GM06990 (cell line): ENCODE measurements around the gene GSK3B.

Source experiments
- DNase-seq: peaks from one replicate; pipeline ENCODE4 v3.0.0-alpha.2; 2011; ENCODE audit not compliant: insufficient read length; ENCODE audit errors: extremely low read depth
- H3K27me3 ChIP-seq: replicated peaks from 2 replicates; pipeline ENCODE4 v1.6.0; 2011; ENCODE audit warnings: low read length; ENCODE audit not compliant: control insufficient read depth, insufficient read depth
- H3K36me3 ChIP-seq: 2 replicates; pipeline ENCODE4 v1.5.1; 2011; ENCODE audit warnings: low read length; ENCODE audit not compliant: control insufficient read depth, insufficient read depth
- H3K4me3 ChIP-seq: replicated peaks from 2 replicates; pipeline ENCODE4 v1.5.1; 2011; ENCODE audit warnings: low read depth, mild to moderate bottlenecking, control low read depth, low read length
- CTCF ChIP-seq: IDR thresholded peaks from 2 replicates; pipeline ENCODE4 v1.5.1; 2011; ENCODE audit warnings: low read length, control low read depth, mild to moderate bottlenecking, inconsistent platforms; ENCODE audit not compliant: insufficient read depth, poor library complexity, severe bottlenecking

GSK3B gene

DNA sequence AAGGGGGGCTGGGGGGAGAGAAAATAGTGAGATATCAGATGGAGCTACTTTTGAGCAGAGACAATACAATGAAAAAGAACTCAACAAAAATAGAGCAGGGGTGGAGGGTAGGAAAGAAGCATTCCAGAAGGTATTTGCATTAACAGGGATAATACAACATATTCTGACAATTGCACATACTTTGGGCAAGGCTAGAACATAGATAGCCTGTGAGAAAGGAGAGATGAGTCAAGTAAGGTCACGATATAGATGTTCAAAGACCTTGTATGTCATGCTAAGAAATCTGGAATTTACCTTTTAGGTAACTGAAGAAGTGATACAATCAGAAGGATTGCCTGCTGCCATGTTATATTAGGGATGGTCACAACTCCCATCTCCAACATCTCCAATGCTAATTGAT, 155.2 kb downstream of the GSK3B start:
- Histone ChIP-seq H3K36me3 (no peaks in the 10 kb centered on the region), H3K27me3 (no peaks in the 10 kb centered on the region), H3K4me3 (no peak overlapping the region)
- DNase-seq = no peak
- TF ChIP-seq CTCF = no peak

GRCh38 chr3:119937229-119937628, 157.0 kb downstream of the GSK3B start:
- Histone ChIP-seq H3K27me3 (no peaks in the 10 kb centered on the region), H3K36me3 (no peaks in the 10 kb centered on the region), H3K4me3 (peak overlapping the region; percentile 29; the same call in 1 of the 2 replicates)
- TF ChIP-seq CTCF = no peak
- peak; percentile 43 for DNase-seq

GRCh38 chr3:119934249-119934648, 160.0 kb downstream of the GSK3B start:
- H3K36me3 ChIP-seq = no peaks in the 10 kb centered on the region
- no peaks in the 10 kb centered on the region for H3K27me3 ChIP-seq
- no peak for DNase-seq
- TF ChIP-seq CTCF = no peak
- no peak overlapping the region for H3K4me3 ChIP-seq

GRCh38 chr3:119933207-119933606, 161.0 kb downstream of the GSK3B start:
- H3K27me3 ChIP-seq = no peaks in the 10 kb centered on the region
- H3K4me3 ChIP-seq = no peak overlapping the region
- DNase-seq = no peak
- TF ChIP-seq CTCF = no peak
- H3K36me3 ChIP-seq = no peaks in the 10 kb centered on the region

DNA sequence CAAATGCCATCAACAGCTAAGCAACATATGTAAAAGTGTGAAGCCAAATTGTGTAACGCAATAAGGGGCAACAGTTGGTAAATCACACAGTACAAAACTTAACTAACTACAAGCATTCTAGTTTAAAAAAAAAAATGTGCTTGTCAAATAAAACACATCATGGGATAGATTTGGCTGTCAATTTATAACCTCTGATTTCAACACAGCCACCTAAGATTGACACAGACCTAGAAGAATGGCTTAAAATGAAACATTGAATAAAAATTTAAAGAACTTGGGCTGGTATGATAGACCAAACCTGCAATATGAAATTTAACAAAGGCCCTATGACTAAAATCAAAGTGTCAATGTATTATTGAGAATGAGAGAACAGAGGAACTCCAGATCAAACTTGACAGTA, 164.0 kb downstream of the GSK3B start:
- H3K36me3 ChIP-seq = no peaks in the 10 kb centered on the region
- TF ChIP-seq CTCF = no peak
- no peak overlapping the region for H3K4me3 ChIP-seq
- no peak for DNase-seq
- H3K27me3 ChIP-seq = no peaks in the 10 kb centered on the region

DNA sequence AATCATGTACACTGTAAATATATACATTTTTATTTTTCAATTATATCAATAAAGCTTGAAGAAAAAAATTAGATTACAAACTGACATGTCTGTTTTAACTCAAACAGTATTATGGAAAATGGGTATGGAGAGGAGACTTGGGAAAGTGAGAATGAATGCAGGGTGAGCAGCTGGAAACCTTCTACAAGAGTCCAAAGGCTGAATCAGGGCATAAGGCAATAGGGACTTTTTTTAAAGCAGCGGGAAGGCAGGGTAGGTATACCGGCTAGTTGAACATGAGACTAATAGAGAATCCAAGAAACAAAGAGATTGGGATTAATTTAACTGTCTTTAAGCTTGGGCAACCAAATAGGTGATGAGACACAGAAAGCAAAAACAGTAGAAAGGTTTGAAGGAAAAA, 167.1 kb downstream of the GSK3B start:
- TF ChIP-seq CTCF = no peak
- H3K4me3 ChIP-seq = no peak overlapping the region
- no peaks in the 10 kb centered on the region for H3K36me3 ChIP-seq
- H3K27me3 ChIP-seq = no peaks in the 10 kb centered on the region
- DNase-seq = no peak
